COLO668 (cell line): ENCODE measurements around the gene TM4SF1.
A peak's percentile ranks its signal among the peaks of the same experiment; 100 is the strongest.
"Not testable (repeated sequence)": the region's sequence is repeated elsewhere in the genome, so short reads cannot be mapped to it uniquely, and the experiment has no call there.

Experiments
- DNase-seq: peaks from one replicate; lab custom pipeline; 2025; ENCODE audit not compliant: unreplicated experiment; lab: John Stamatoyannopoulos, UW

The TM4SF1 gene

GRCh38 chr3:149352556-149352955, 24.9 kb downstream of the TM4SF1 start:
- DNase-seq: peak; percentile 41

GRCh38 chr3:149343951-149344350, 33.5 kb downstream of the TM4SF1 start:
- no peak for DNase-seq

GRCh38 chr3:149342413-149343380, 34.8 kb downstream of the TM4SF1 start:
- DNase-seq: no peak

DNA sequence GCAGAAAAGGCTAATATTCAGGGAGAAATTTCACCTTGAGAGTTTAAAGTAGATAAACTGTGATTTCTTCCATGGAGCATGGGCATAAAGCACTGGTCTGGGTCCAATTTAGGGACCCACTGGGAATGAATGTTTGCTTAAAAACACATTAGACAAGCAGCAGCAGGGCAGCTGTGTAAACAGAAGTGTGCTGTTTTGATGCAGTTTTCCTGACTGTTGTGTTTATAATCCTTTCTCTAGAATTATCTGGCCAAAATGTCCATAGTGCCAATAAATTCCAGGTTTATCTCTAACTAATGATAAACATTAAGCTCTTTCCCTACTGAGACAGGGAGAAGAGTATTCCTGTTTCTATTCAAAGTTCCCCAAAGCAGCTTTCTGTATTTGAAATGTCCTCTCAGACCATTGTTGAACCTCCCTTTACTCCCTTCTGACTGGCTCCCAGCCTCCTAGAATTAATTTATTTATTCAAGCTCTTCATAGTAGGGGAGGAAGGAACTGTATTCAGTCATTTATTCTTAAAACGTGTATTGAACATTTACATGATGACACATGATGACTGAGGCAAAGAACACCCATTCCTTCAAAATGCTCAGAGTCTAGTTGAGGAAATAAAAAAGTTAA, 37.0 kb downstream of the TM4SF1 start:
- DNase-seq: peak; percentile 25

DNA sequence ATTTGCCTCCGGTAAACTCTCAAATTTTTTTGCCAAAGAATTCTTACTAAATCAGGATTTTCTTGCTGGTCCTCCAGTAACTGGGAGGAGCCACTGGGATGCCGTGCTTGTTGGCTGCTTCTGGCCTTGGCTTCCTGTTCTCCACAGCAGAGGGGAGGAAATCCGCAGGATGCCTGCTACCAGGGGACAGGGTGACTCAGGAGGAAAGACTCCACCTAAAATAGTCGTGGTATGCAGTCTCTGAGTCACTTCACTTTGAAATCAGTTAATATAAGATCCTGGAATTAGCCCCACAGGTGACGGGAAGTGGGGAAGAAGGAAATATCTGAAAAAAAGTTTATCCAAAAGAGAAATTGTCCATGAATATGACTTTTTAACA, 37.5 kb downstream of the TM4SF1 start:
- peak; percentile 53 for DNase-seq

- DNase-seq: not testable (repeated sequence)
Measured at GRCh38 chr3:149337486-149337885, 40.0 kb downstream of the TM4SF1 start.

- no peak for DNase-seq
Measured at GRCh38 chr3:149336925-149337324, 40.5 kb downstream of the TM4SF1 start.

DNA sequence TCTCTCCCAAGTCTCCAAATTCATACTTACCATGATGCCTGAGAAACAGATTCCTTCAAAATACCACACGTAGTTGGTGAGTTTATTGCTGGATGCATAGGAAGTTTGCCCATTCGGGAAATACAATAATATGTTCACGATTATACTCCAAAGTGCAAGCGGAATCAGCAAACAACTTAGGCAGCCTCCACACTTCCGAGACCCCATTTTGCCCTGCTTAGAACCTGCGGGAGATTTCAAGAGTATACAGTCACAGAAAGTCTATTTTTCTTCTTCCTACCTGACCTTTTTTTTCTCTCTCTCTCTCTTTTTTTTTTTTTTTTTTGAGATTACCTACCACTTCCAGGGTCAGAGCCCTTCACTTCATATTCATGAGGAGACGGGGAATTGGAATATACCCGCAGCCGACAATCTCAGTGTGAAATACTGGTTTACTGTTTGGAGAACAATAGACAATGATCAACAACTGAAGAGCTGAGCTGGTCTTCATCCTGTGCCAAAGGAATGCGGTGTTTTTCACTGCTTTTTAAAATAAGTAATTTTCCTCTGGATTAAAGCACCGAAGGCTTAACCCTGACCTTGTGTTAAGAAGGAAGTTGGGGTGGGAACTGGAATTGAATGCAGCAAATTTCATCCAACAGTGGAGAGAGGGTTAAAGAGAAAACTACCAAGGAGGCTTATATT, 44.1 kb downstream of the TM4SF1 start, which contains the start of gene TM4SF18:
TM4SF18 (minus strand) TSS at position 461 of the 684 bp plus-strand sequence; CDS start at position 207, 254 bp downstream.
- DNase-seq: no peak

DNA sequence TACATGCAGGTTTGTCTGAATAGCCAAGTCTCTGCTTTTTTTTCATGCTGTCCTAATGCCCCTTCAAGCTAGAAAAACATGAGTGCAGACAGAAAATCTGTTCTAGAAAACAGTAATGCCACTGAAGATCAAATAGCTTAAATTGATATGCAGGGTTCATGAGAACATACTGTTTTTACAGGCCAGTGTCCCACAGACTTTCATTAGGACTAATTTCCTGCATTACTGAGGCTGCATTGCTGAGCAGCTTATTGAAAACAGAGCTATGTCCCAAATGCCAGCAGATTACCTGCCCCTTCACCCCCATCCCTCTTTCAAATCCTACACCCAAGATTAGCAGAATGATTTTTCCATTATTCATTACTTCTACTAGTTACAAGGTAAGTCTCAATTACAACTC, 44.7 kb downstream of the TM4SF1 start:
- no peak for DNase-seq

DNA sequence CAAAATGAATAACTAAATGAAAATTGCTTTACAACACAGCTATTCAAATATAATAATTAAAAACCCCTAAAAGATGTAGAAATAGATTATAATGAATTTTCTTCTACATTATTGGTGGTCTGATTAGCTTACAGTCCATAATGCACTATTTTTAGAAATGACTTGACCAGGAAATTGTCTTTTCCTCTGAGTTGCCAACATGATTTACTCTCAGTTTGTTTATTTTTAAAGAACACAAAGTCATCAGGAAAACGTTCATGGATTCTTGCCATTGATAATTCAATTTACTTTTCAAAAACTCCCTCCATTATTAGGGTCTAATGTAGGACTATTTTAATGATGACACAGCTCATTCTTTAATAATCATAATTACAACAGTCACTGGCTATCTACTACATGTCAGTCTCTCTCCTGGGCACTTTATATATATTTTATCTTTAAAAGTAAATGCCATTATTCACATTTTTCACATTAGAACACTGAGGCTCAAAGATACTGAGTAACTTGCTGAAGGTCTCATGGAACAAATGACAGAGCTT, 45.2 kb downstream of the TM4SF1 start:
- DNase-seq: no peak

DNA sequence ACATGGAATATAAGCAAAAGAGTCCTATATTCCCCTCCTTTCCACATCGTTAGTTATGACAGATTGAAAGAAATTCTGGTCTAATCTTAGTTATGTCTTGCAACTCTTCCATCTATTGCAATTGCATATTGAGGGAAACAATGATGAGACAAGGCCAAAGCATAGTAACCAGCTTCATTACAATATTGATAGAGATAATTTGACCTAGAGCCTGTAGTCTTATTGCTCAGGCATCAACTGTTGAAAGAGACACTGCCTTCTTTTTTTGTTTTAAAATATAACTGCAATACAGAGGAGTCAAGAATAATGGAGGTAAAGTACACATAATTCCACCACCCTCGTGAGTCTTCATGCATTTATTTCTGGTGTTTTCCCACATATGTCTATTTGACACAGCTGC, 46.1 kb downstream of the TM4SF1 start:
- DNase-seq: no peak

- no peak for DNase-seq
Measured at GRCh38 chr3:149330609-149331331, 46.7 kb downstream of the TM4SF1 start.

DNA sequence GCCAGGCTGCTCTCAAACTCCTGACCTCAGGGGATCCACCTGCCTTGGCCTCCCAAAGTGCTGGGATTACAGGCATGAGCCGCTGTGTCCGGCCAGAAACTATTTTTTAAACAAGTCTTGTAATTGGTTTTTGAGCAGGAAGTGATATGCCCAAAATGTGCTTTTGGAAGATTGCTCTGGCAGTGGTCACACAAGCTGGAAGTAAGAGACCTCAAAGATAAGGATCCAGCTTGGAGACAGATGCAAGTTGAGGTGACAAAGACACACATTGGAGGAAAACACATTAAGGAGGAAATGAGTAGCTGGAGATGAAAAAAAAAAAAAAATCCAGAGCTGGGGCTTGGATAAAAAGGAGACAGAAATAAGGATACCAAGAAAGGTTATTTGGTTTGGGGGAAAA, 50.3 kb downstream of the TM4SF1 start:
- no peak for DNase-seq

- no peak for DNase-seq
Measured at GRCh38 chr3:149325581-149325980, 51.9 kb downstream of the TM4SF1 start.

DNA sequence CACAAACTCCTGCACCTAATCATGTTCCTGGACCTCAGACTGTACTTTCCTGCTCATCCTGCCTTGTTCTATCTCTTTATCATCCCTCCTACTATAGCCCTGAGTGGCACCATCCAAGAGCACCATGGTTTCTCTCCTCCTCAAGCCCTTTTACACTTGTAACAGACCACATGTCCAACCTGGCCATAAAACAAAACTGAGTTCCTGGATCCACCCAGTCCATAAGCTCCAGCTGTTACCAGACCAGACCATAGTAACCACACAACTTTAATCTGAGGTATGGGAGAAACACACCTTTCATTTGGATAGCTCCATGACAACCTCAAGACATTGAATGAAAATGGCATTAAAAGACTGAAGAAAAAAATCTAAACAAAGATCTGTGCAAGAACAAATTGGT, 53.1 kb downstream of the TM4SF1 start:
- DNase-seq: no peak

- no peak for DNase-seq
Measured at GRCh38 chr3:149321640-149322039, 55.8 kb downstream of the TM4SF1 start.

GRCh38 chr3:149321136-149321535, 56.3 kb downstream of the TM4SF1 start:
- DNase-seq: no peak

DNA sequence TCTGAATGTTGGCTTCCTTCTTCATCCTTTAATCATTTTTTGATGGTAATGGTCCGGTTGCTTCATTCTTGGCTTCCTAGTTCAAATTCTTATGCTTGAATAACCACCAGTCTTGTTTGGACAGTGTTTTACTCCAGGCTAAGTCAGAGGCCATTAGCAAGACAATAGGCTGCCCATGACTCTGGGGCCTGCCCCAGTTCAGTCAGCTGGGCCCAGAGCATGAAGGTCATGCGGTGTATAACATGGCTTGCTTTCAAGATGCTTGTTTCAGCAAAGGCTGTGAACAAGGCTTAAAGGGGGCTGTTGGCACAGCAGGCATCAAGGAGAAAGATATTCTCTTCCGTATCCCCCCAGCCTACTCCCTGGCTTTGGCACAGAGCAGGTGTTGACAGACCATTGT, 57.7 kb downstream of the TM4SF1 start:
- DNase-seq: peak; percentile 12
